ENCODE data around the gene MAPK6. TPM values are rescaled to one million over a fixed set of nuclear protein-coding genes. Genes with fewer than 3 reads are reported as not detected.

MAPK6 gene
- total and polyA plus RNA-seq, 10 of the 15 experiments (the other 5 are each of a cell fraction or from before 2014, with no cell fraction given): 20.6 to 100 (median 52.6) TPM

DNA sequence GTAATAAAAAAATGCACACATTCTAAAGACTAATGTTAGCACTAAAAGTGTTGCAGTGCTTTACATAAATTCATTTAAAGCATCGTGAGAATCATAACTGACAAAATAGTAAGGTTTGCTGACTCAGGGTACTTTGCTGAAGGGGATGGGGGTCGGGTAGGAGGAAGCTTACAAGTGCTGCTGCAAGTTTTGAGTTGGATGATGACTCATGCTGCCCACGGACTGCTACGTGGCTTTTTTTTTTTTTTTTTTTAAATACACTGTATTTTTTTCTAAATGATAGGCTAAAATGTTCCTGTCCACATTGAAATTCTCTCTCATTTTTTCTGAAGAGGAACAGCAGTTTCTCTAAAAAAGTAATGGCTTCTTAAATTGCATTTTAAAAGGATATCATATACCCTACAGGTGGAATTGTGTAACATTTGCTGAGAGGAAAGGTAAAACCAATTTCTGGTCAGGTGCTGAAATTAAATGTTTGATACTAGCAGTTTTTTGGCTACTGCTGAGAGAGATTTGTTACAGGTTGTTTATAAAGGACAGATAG lies 2.2 kb downstream of the MAPK6 start (continued):
- TF ChIP-seq RELB (IDR thresholded peaks at IDR 0.05; ENCODE audit: low read depth) (no peak), SMAD5 (IDR thresholded peaks at IDR 0.05; ENCODE audit: low read depth) (no peak), STAT1 (conservative IDR thresholded peaks at IDR 0.05) (no peak), NFIC (IDR thresholded peaks at IDR 0.05; ENCODE audit: low read depth, low read length) (peak; percentile 77), ZZZ3 (IDR thresholded peaks at IDR 0.05; ENCODE audit: control insufficient read depth, insufficient read length, low read depth) (no peak), SP1 (IDR thresholded peaks at IDR 0.05; ENCODE audit: low read depth, low read length) (no peak), YBX1 (IDR thresholded peaks at IDR 0.05) (no peak), NR2F1 (conservative IDR thresholded peaks at IDR 0.05) (no peak), E2F4 (IDR thresholded peaks at IDR 0.05; ENCODE audit: low read depth, low read length) (0 out of 2 replicates have a peak, but pooled peaks have one; percentile 3), POLR2AphosphoS2 (IDR thresholded peaks at IDR 0.05; ENCODE audit: low read depth, low read length) (no peak), FOS (IDR thresholded peaks at IDR 0.05; ENCODE audit: borderline replicate concordance, extremely low read depth, insufficient read length) (no peak), NR2C2 (IDR thresholded peaks at IDR 0.05; ENCODE audit: borderline replicate concordance, control insufficient read depth, insufficient read length, low read depth) (no peak), REST (IDR thresholded peaks at IDR 0.05; ENCODE audit: low read depth, low read length) (peak; percentile 16; the same call in 1 of the 2 replicates), CBFB (IDR thresholded peaks at IDR 0.05; ENCODE audit: low read depth) (no peak), ZNF217 (IDR thresholded peaks at IDR 0.05) (no peak)
- TF ChIP-seq, protein P1, sequence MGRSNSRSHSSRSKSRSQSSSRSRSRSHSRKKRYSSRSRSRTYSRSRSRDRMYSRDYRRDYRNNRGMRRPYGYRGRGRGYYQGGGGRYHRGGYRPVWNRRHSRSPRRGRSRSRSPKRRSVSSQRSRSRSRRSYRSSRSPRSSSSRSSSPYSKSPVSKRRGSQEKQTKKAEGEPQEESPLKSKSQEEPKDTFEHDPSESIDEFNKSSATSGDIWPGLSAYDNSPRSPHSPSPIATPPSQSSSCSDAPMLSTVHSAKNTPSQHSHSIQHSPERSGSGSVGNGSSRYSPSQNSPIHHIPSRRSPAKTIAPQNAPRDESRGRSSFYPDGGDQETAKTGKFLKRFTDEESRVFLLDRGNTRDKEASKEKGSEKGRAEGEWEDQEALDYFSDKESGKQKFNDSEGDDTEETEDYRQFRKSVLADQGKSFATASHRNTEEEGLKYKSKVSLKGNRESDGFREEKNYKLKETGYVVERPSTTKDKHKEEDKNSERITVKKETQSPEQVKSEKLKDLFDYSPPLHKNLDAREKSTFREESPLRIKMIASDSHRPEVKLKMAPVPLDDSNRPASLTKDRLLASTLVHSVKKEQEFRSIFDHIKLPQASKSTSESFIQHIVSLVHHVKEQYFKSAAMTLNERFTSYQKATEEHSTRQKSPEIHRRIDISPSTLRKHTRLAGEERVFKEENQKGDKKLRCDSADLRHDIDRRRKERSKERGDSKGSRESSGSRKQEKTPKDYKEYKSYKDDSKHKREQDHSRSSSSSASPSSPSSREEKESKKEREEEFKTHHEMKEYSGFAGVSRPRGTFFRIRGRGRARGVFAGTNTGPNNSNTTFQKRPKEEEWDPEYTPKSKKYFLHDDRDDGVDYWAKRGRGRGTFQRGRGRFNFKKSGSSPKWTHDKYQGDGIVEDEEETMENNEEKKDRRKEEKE (IDR thresholded peaks at IDR 0.05): no peak
- TF ChIP-seq, protein P2, sequence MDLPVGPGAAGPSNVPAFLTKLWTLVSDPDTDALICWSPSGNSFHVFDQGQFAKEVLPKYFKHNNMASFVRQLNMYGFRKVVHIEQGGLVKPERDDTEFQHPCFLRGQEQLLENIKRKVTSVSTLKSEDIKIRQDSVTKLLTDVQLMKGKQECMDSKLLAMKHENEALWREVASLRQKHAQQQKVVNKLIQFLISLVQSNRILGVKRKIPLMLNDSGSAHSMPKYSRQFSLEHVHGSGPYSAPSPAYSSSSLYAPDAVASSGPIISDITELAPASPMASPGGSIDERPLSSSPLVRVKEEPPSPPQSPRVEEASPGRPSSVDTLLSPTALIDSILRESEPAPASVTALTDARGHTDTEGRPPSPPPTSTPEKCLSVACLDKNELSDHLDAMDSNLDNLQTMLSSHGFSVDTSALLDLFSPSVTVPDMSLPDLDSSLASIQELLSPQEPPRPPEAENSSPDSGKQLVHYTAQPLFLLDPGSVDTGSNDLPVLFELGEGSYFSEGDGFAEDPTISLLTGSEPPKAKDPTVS (IDR thresholded peaks at IDR 0.05; ENCODE audit: low read depth, low read length): no peak

All from GM12878 (cell line).